WTC11 (cell line): ENCODE results near the gene FBLN5. TPM values are rescaled to one million over a fixed set of nuclear protein-coding genes. Genes with fewer than 3 reads are reported as not detected.

Experiments
- ATAC-seq: fragments of 200-7000 bp; cut with Tn5 transposase; 2 replicates; pipeline ENCODE4 v1.10.0; 2021; ENCODE audit warnings: mild to moderate bottlenecking, moderate library complexity
- CTCF ChIA-PET: fragments of 300-600 bp; sonication (Branson Sonifier 250); formaldehyde crosslinking; loops from one replicate; lab custom pipeline; 2021; ENCODE audit warnings: antibody characterized with exemption; lab: Charles Lee
- POLR2A ChIA-PET: fragments of 350-600 bp; sonication (Branson Sonifier 250); formaldehyde crosslinking; loops from one replicate; lab custom pipeline; 2021; ENCODE audit warnings: antibody characterized with exemption; lab: Charles Lee
- DNase-seq: peaks from one replicate; pipeline ENCODE4 v3.0.0; 2021; ENCODE audit warnings: low spot score
- H3K27ac Mint-ChIP-seq: 2 replicates; pipeline ENCODE4 v1.8.0; 2021; ENCODE audit warnings: mixed read lengths
- H3K27me3 Mint-ChIP-seq: 2 replicates; pipeline ENCODE4 v1.8.0; 2021; ENCODE audit warnings: low read depth, mild to moderate bottlenecking, moderate library complexity, mixed read lengths
- H3K36me3 Mint-ChIP-seq: 2 replicates; pipeline ENCODE4 v1.8.0; 2021; ENCODE audit warnings: mixed read lengths
- H3K4me1 Mint-ChIP-seq: 2 replicates; pipeline ENCODE4 v1.8.0; 2022; ENCODE audit warnings: mixed read lengths
- H3K4me3 Mint-ChIP-seq: 2 replicates; pipeline ENCODE4 v1.8.0; 2021; ENCODE audit warnings: mild to moderate bottlenecking, moderate library complexity, mixed read lengths
- H3K9me3 Mint-ChIP-seq: 2 replicates; pipeline ENCODE4 v1.8.0; 2021; ENCODE audit warnings: mixed read lengths
- AR ChIP-seq: fragments of 250-450 bp; sonication (Bioruptor Pico); IDR thresholded peaks from 2 replicates; pipeline ENCODE4 v1.9.0; 2021; ENCODE audit warnings: mild to moderate bottlenecking
- ARID4B ChIP-seq: sonication (generic); formaldehyde crosslinking; IDR thresholded peaks from 2 replicates; pipeline ENCODE4 v1.8.0; 2023; ENCODE audit warnings: missing genetic modification reagents, mild to moderate bottlenecking, borderline replicate concordance
- CBFB ChIP-seq: sonication (generic); formaldehyde crosslinking; IDR thresholded peaks from 2 replicates; pipeline ENCODE4 v1.8.1; 2022; ENCODE audit warnings: mild to moderate bottlenecking, low read depth, missing genetic modification reagents
- CREM ChIP-seq: sonication (generic); formaldehyde crosslinking; IDR thresholded peaks from 2 replicates; pipeline ENCODE4 v1.8.1; 2022; ENCODE audit warnings: mild to moderate bottlenecking, missing genetic modification reagents, moderate library complexity
- CTCF ChIP-seq: fragments of 200-600 bp; IDR thresholded peaks from 2 replicates; pipeline ENCODE4 v1.8.0; 2022; ENCODE audit warnings: antibody characterized with exemption
- E2F5 ChIP-seq: sonication (generic); formaldehyde crosslinking; IDR thresholded peaks from 2 replicates; pipeline ENCODE4 v1.8.1; 2022; ENCODE audit warnings: mild to moderate bottlenecking, moderate library complexity, missing genetic modification reagents
- HMGA2 ChIP-seq: fragments of 250-450 bp; sonication (Bioruptor Pico); IDR thresholded peaks from 2 replicates; pipeline ENCODE4 v1.4.0; 2021; ENCODE audit warnings: mild to moderate bottlenecking, moderate library complexity
- HMGXB4 ChIP-seq: sonication (generic); formaldehyde crosslinking; IDR thresholded peaks from 2 replicates; pipeline ENCODE4 v1.8.1; 2023; ENCODE audit warnings: mild to moderate bottlenecking, moderate library complexity, missing genetic modification reagents
- KAT7 ChIP-seq: sonication (generic); formaldehyde crosslinking; IDR thresholded peaks from 2 replicates; pipeline ENCODE4 v1.8.1; 2023; ENCODE audit warnings: missing genetic modification reagents, mild to moderate bottlenecking, borderline replicate concordance
- NFYB ChIP-seq: sonication (generic); formaldehyde crosslinking; conservative IDR thresholded peaks from 2 replicates; pipeline ENCODE4 v1.8.0; 2022; ENCODE audit warnings: low read depth, missing genetic modification reagents
- SMAD4 ChIP-seq: sonication (generic); formaldehyde crosslinking; IDR thresholded peaks from 2 replicates; pipeline ENCODE4 v1.8.0; 2022; ENCODE audit warnings: mild to moderate bottlenecking, missing genetic modification reagents
- SOX15 ChIP-seq: fragments of 250-450 bp; sonication (Bioruptor Pico); IDR thresholded peaks from 2 replicates; pipeline ENCODE4 v1.9.0; 2021; ENCODE audit warnings: mild to moderate bottlenecking
- USF2 ChIP-seq: sonication (generic); formaldehyde crosslinking; IDR thresholded peaks from 2 replicates; pipeline ENCODE4 v1.8.1; 2023; ENCODE audit warnings: mild to moderate bottlenecking, missing genetic modification reagents, moderate library complexity
- ZNF281 ChIP-seq: sonication (generic); formaldehyde crosslinking; IDR thresholded peaks from 2 replicates; pipeline ENCODE4 v1.8.0; 2023; ENCODE audit warnings: mild to moderate bottlenecking, missing genetic modification reagents
- total RNA-seq: library from RNA; stranded (reverse); gene quantifications from 3 replicates; pipeline ENCODE4 v1.2.3, GENCODE V29; 2021

FBLN5 gene
- total RNA-seq, 1 experiment from 2014 or later, result 4.0 TPM

- ATAC-seq, result peak; percentile 62; the same call in 1 of the 2 replicates
- no peak for DNase-seq
- no peaks in the 10 kb centered on the region for H3K27me3 Mint-ChIP-seq
Measured at GRCh38 chr14:91878274-91878673, 69.2 kb downstream of the FBLN5 start.

GRCh38 chr14:91877376-91877915 lies 70.0 kb downstream of the FBLN5 start:
- DNase-seq (no peak), ATAC-seq (no peak)
- no peak overlapping the region for H3K27ac Mint-ChIP-seq
- H3K4me1 Mint-ChIP-seq, result peaks cover 8% of the 10 kb centered on the region
- CTCF ChIA-PET, result interaction anchor here (0.8 to 1.0 kb wide), 3 partner anchors 34 to 450 kb away, joined by 3 to 4 read pairs (median 3); no protein-coding TSS in a partner anchor
- no peak overlapping the region for H3K4me3 Mint-ChIP-seq
- no peaks in the 10 kb centered on the region for H3K36me3 Mint-ChIP-seq
- no peaks in the 10 kb centered on the region for H3K27me3 Mint-ChIP-seq
- no peaks in the 10 kb centered on the region for H3K9me3 Mint-ChIP-seq
- POLR2A ChIA-PET, result no interaction called here
- TF ChIP-seq CREM (CRISPR knock-in tag), result no peak
- no peak for TF ChIP-seq AR
- no peak for TF ChIP-seq HMGA2
- TF ChIP-seq CTCF, result no peak
- no peak for TF ChIP-seq CBFB
- no peak for TF ChIP-seq SMAD4
- no peak for TF ChIP-seq ARID4B (CRISPR knock-in tag)
- no peak for TF ChIP-seq ZNF281 (CRISPR knock-in tag)

More at GRCh38 chr14:91878274-91878673, 69.2 kb downstream of the FBLN5 start:
- no peak overlapping the region for H3K27ac Mint-ChIP-seq
- no peaks in the 10 kb centered on the region for H3K9me3 Mint-ChIP-seq
- CTCF ChIA-PET, result interaction anchor here (1.0 kb wide), 1 partner anchor 33 kb away, joined by 3 read pairs; no protein-coding TSS in a partner anchor
- 0 out of 2 replicates have a peak, but pooled peaks cover 3% of the 10 kb centered on the region for H3K4me1 Mint-ChIP-seq
- no peak overlapping the region for H3K4me3 Mint-ChIP-seq
- no peaks in the 10 kb centered on the region for H3K36me3 Mint-ChIP-seq
- TF ChIP-seq NFYB (CRISPR knock-in tag), result no peak
- TF ChIP-seq HMGXB4 (CRISPR knock-in tag), result no peak
- no peak for TF ChIP-seq SOX15 (CRISPR knock-in tag)
- TF ChIP-seq KAT7 (CRISPR knock-in tag), result no peak
- TF ChIP-seq E2F5 (CRISPR knock-in tag), result no peak
- TF ChIP-seq USF2 (CRISPR knock-in tag), result no peak
- POLR2A ChIA-PET, result no interaction called here
